ENCODE data around the gene HOXB2. TPM values are rescaled to one million over a fixed set of nuclear protein-coding genes. Genes with fewer than 3 reads are reported as not detected.
A peak's percentile ranks its signal among the peaks of the same experiment; 100 is the strongest.

The HOXB2 gene
- total RNA-seq, 1 donor from 2014 or later = 55.3 TPM

DNA sequence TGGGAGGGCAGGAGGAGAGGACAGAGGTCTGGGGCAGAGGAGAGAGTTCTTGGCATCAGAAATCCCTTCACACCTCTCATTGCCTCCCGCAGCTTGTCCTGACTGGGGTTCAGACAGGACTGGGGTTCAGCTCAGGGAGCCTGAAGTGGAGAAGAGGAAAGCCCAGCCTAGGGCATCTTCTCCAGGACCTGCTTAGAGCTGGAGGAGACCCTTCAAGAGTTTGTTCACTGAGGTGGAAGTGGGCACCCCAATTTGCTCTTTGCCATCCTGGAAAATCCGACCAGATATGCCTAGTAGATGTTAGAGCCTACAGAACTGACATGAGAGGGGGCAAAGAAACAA lies 43.1 kb upstream of the HOXB2 start:
- DNase-seq (ENCODE audit: low spot score in 2 of 2) = no peak
- Histone ChIP-seq H3K4me3 (no peak overlapping the region), H3K27ac (peak overlapping the region; percentile 22 to 33), H3K27me3 (no peaks in the 10 kb centered on the region), H3K4me1 (peaks cover 1 to 26% of the 10 kb centered on the region in 2 donors), H3K36me3 (no peaks in the 10 kb centered on the region), H3K9me3 (no peaks in the 10 kb centered on the region)
- intact Hi-C loops (cut with DNase I) = no loop called here
- no peak for TF ChIP-seq CTCF (IDR thresholded peaks at IDR 0.05)

DNA sequence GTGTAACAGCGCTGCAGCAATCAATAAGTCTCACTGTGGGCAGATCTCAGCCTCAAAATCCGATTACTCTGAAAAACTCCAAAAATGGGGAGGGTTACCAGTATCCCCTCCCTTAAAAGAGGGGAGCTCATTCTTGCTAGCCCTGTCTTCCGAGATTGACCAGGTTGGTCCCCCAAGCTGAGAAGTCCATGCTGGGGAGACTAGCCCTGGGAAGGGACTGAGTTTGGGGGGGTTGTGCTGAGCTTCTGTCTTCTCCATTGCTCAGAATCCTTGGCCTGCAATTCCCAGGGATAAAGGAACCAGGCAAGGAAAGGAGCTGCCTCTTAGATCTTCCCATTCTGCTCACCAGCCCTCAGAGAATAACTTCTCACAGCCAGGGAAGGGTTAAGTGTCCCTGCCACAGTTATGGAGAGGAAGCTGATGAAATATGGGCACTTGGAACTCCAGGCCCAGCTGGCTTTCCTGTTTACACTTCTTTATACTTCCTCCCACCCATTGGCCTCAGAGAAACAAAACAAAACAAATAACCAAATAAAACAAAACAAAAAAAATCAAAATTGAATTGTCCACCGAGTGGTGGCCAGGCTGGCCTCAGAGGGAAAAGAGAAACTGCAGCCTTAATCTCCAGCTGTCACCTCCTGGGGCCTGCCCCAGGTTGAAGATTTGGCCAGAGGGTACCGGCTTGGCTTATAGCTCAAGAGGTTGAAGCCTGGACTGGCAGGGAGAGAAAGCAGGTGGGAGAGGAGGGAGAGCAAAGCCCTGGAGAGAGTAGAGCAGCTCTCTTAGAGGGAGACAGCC lies 42.6 kb upstream of the HOXB2 start:
- Histone ChIP-seq H3K27me3 (no peaks in the 10 kb centered on the region), H3K27ac (peak overlapping the region; percentile 22 to 33), H3K4me1 (peaks cover 0 to 29% of the 10 kb centered on the region in 2 donors), H3K9me3 (no peaks in the 10 kb centered on the region), H3K36me3 (no peaks in the 10 kb centered on the region), H3K4me3 (no peak overlapping the region)
- intact Hi-C loops (cut with DNase I) = no loop called here
- no peak for DNase-seq (ENCODE audit: low spot score in 2 of 2)
- TF ChIP-seq CTCF (IDR thresholded peaks at IDR 0.05) = no peak

DNA sequence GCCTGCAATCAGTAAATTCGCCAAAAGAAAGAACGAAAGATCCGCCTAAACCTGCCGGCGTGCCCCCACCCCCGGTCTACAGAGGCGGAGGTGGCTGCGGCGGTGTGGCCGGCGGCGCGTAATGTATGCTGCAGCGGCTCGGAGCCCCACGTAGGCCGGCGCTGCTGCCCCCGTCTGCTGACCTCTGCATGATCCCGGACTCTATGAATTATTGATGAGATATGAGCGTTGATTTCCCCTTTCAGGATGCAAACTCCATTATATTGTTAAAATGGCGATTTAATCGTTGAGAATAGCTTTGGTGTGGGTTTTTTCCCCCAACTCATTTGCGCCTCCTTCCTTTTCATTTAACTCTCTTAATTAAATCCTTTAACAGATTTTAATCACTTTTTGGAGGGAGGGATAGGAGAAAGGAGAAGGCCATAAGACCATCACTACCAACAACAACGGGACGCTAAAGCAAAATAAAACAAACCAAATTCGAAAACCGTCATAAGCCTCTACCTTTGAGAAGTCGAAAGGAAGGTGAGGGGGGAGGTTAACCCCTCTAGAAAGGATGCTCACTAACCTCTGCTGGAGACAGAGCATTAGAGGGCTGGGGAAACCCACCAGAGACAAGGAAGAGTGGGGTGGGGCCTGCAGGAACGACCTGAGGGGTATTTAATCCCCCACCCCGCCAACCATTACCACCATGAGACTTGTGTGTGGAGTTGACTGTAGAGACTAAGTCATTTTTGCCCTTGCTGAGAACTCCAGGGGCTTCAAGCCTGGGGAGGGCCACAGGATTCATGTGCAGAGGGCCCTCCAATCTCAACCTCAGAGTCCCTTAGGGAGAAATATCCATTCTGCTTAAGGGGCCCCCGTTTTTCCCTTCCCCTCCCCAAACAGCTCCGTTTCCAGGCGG lies 41.7 kb upstream of the HOXB2 start:
- Histone ChIP-seq H3K27me3 (no peaks in the 10 kb centered on the region), H3K36me3 (no peaks in the 10 kb centered on the region), H3K27ac (peak overlapping the region; percentile 96 to 97), H3K9me3 (no peaks in the 10 kb centered on the region), H3K4me3 (peak overlapping the region; percentile 64 to 72), H3K4me1 (peaks cover 0 to 29% of the 10 kb centered on the region in 2 donors)
- intact Hi-C loops (cut with DNase I) = no loop called here
- TF ChIP-seq CTCF (IDR thresholded peaks at IDR 0.05) = no peak
- no peak for DNase-seq (ENCODE audit: low spot score in 2 of 2)

GRCh38 chr17:48584223-48584741 lies 39.4 kb upstream of the HOXB2 start:
- DNase-seq (ENCODE audit: low spot score in 2 of 2) = no peak
- Histone ChIP-seq H3K9me3 (no peaks in the 10 kb centered on the region), H3K36me3 (no peaks in the 10 kb centered on the region), H3K4me1 (peaks cover 0 to 32% of the 10 kb centered on the region in 2 donors), H3K27me3 (no peaks in the 10 kb centered on the region), H3K4me3 (peak overlapping the region; percentile 64 to 72), H3K27ac (peak overlapping the region; percentile 96 to 97)
- intact Hi-C loops (cut with DNase I) = no loop called here
- TF ChIP-seq CTCF (IDR thresholded peaks at IDR 0.05) = no peak

GRCh38 chr17:48583708-48584222 lies 38.9 kb upstream of the HOXB2 start:
- Histone ChIP-seq H3K27ac (peak overlapping the region; percentile 96 to 97), H3K4me1 (peaks cover 0 to 36% of the 10 kb centered on the region in 2 donors), H3K27me3 (no peaks in the 10 kb centered on the region), H3K36me3 (no peaks in the 10 kb centered on the region), H3K9me3 (no peaks in the 10 kb centered on the region), H3K4me3 (no peak overlapping the region)
- TF ChIP-seq CTCF (IDR thresholded peaks at IDR 0.05) = no peak
- DNase-seq (ENCODE audit: low spot score in 2 of 2) = no peak
- intact Hi-C loops (cut with DNase I) = no loop called here
